Measurements from ENCODE around the gene TFF2. TPM values are rescaled to one million over a fixed set of nuclear protein-coding genes. Genes with fewer than 3 reads are reported as not detected.

TFF2 gene
- polyA plus RNA-seq, 3 donors = not detected

GRCh38 chr21:42370894-42371654 is 20.3 kb upstream of the TFF2 start:
- no peak for DNase-seq (ENCODE audit: extremely low read depth in 1 of 11, low read depth in 9 of 11, low spot score in 4 of 11)

DNA sequence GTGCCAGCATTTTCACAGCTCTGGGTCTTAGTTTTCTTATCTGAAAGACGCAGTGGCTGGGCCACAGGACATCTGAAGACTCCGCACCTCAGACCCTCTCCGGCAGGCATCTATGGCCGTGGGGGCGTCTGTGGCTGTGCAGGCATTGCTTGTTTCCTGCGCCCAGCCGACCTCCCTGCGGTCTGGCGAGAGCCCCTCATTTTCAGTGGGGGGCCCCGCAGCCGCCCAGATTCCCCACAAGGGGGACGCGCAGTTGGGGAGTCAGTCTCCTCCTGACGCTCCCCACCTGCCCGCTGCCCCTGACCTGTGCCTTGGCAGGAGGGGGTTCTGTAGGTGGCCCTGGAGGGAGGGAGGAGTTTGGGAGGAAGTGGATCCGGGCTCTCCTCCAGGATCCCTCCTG is 19.0 kb upstream of the TFF2 start:
- no peak for DNase-seq (ENCODE audit: extremely low read depth in 1 of 11, low read depth in 9 of 11, low spot score in 4 of 11)

GRCh38 chr21:42367367-42368165 is 16.8 kb upstream of the TFF2 start:
- no peak for DNase-seq (ENCODE audit: extremely low read depth in 1 of 11, low read depth in 9 of 11, low spot score in 4 of 11)

GRCh38 chr21:42366292-42367010 is 15.7 kb upstream of the TFF2 start, which contains the start of gene TFF1:
TSS of gene TFF1 (minus strand) at chr21:42366535. CDS start at chr21:42366495, 40 bp downstream.
- DNase-seq (ENCODE audit: extremely low read depth in 1 of 11, low read depth in 9 of 11, low spot score in 4 of 11) = no peak

GRCh38 chr21:42365770-42366169 is 15.0 kb upstream of the TFF2 start:
- DNase-seq (ENCODE audit: extremely low read depth in 1 of 11, low read depth in 9 of 11, low spot score in 4 of 11) = no peak

- no peak for DNase-seq (ENCODE audit: extremely low read depth in 1 of 11, low read depth in 9 of 11, low spot score in 4 of 11)
Observed at GRCh38 chr21:42364304-42364865, 13.6 kb upstream of the TFF2 start.

DNA sequence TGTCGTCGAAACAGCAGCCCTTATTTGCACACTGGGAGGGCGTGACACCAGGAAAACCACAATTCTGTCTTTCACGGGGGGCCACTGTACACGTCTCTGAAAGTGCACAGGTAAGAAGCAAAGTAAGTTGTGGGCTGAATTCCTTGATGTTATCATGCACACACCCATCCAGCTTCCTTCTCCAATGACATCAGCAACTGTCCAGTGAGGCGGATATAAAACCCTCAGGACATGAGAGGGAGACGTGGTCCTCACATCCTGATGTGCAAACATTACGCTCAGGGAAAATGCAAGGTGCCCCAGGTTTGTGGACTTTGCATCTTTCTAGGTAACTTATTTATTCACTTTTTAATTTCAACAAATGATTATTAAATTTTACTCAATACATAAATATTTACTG is 12.5 kb upstream of the TFF2 start:
- no peak for DNase-seq (ENCODE audit: extremely low read depth in 1 of 11, low read depth in 9 of 11, low spot score in 4 of 11)

DNA sequence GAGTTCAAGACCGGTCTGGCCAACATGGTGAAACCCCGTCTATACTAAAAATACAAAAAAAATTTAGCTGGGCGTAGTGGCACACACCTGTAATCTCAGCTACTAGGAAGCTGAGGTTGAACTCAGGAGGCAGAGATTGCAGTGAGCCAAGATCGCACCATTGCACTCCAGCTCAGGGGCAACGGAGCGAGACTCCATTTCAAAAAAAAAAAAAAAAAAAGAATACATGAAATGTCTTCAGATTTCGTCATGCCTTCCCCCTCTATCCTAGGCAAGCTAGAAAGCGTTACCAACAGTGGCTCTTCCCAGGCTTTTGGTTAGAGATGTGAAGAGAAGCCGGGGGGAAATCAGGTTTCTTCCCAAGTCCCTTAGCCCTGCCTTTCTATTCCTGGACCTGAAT is 11.9 kb upstream of the TFF2 start:
- DNase-seq (ENCODE audit: extremely low read depth in 1 of 11, low read depth in 9 of 11, low spot score in 4 of 11) = no peak

GRCh38 chr21:42362198-42362597 is 11.4 kb upstream of the TFF2 start:
- no peak for DNase-seq (ENCODE audit: extremely low read depth in 1 of 11, low read depth in 9 of 11, low spot score in 4 of 11)

DNA sequence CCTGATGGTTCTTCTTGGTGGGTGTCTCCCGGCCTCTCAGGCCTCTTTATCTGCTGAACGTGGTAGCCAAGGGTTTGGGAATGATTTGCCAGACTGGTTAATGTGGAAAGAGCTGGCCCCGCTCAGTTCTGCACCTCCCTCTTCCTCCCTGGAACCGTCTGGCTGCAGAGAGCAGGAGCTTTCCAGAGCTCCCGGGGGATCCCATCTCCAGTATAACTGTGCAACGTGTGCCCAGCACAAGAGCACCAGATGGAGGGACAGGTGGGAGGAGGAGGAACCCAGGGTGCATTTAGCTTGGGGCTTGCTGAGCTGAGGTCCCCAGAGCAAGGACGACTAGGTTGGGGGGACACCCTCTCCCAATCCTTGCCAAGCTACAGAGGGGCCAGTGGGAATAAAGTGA is 10.5 kb upstream of the TFF2 start:
- no peak for DNase-seq (ENCODE audit: extremely low read depth in 1 of 11, low read depth in 9 of 11, low spot score in 4 of 11)

DNA sequence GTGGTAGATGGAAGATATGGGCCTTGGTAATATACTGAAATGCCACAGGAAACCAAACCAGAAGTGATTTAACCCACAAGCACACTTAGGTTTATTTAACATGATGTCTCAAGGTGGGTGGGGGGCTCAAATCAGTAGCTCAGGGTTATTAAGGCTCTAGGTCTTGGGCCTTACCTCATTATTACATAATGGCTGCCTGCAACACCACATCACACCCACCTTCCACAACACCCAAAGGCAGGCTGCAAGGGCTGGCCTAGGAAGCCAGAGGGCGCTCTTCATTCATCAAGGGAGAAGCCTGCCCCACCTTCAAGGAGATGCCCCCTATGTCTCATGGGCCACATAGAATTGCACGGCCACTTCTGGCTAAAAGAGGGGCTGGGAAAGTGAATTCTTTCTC is 9.5 kb upstream of the TFF2 start:
- no peak for DNase-seq (ENCODE audit: extremely low read depth in 1 of 11, low read depth in 9 of 11, low spot score in 4 of 11)

- DNase-seq (ENCODE audit: extremely low read depth in 1 of 11, low read depth in 9 of 11, low spot score in 4 of 11) = no peak
Observed at GRCh38 chr21:42358937-42359336, 8.1 kb upstream of the TFF2 start.

DNA sequence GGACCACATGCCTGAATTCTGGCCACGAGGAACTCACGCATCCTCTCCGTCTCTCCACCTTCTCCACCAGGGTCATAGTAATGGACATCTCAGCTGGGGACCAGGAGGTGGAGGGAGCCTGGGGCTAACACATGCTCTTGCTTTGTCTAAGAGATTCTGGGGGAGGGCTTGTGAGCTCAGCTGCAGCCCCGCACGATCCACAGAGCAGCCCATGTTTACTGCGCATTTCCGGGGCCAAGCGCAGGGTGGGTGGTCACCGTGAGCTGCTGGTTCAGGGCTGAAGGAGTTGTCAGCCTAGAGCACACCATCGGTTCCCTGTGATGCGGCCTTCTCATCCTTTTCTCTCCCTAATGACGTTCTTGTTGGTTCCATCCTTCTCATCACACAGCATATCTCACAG is 7.5 kb upstream of the TFF2 start:
- no peak for DNase-seq (ENCODE audit: extremely low read depth in 1 of 11, low read depth in 9 of 11, low spot score in 4 of 11)

DNA sequence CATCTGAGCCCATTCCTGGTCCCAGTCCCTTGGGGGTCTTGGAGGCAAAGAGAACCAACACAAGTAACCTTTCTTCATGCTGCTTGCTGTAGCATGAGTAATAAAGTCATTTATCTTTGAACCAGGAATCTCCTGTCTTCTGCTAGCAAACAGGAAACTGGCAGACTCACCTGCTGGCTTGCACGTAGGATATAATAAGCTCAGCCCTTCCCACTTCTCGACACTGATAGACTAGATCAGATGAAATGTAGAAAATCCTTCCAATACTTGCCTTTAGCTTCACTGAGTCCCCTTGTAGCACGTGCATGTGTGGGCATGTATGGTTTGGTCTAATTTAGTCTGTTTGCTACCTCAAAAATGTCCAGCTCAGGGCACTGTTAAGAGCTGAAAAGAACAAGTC is 6.5 kb upstream of the TFF2 start:
- no peak for DNase-seq (ENCODE audit: extremely low read depth in 1 of 11, low read depth in 9 of 11, low spot score in 4 of 11)

DNA sequence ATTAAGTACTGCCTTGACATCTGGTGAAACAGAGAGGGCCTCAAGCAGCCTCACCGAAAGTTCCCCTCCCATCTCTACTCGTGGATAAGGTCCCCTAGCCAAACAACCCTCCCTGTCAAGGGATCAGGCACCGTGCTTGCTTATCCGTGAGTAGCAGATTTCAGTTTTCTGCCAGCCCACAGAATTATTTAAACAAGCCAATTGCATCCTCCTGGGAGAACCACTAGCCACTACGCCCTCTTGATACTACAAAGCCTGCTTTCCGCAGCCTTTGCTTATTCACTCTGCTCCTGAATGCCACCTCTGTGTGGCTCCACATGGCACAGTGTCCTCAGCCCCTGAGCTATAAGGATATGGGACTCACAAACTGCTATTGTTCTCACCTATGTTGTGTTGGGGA is 5.9 kb upstream of the TFF2 start:
- DNase-seq (ENCODE audit: extremely low read depth in 1 of 11, low read depth in 9 of 11, low spot score in 4 of 11) = no peak

- no peak for DNase-seq (ENCODE audit: extremely low read depth in 1 of 11, low read depth in 9 of 11, low spot score in 4 of 11)
Observed at GRCh38 chr21:42356046-42356445, 5.3 kb upstream of the TFF2 start.

DNA sequence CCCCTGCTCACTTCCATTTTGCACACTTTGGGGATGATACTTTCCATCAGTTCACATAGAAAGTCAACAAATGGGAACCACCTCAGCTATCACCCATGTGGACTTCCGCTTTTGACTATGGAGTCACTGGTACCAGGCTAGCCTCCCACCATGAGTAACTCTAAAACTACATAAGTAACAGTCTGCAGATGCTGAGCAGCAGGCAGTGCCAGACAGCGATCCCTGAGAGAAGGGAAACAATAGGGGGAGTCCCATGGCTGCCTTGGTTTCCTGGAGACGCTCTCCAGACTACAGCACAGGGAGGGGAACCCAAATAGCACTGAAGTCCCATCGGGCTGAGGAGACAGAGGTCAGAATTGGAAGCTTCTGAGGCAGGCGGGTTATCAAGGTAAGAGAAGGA is 2.8 kb upstream of the TFF2 start:
- no peak for DNase-seq (ENCODE audit: extremely low read depth in 1 of 11, low read depth in 9 of 11, low spot score in 4 of 11)

GRCh38 chr21:42352441-42353095 is 1.8 kb upstream of the TFF2 start:
- DNase-seq (ENCODE audit: extremely low read depth in 1 of 11, low read depth in 9 of 11, low spot score in 4 of 11) = no peak
